HepG2 (cell line): Measurements from ENCODE around the gene CAPN13.

ENCODE experiments used
- ATM ChIP-seq: fragments of 450-650 bp; IDR thresholded peaks from 2 replicates; pipeline ENCODE4 v1.7.1; 2017; ENCODE audit warnings: mild to moderate bottlenecking, borderline replicate concordance
- CBX1 ChIP-seq: IDR thresholded peaks from one replicate; pipeline ENCODE4 v1.6.1; 2016; ENCODE audit warnings: antibody characterized with exemption, low read depth
- TBX2 ChIP-seq: sonication (generic); formaldehyde crosslinking; IDR thresholded peaks from 2 replicates; pipeline ENCODE4 v1.5.0; 2020; ENCODE audit warnings: missing genetic modification reagents, mild to moderate bottlenecking, borderline replicate concordance
- TP53 ChIP-seq: sonication (generic); formaldehyde crosslinking; conservative IDR thresholded peaks from 2 replicates; pipeline ENCODE4 v1.4.0; 2020; ENCODE audit warnings: missing genetic modification reagents
- ZNF121 ChIP-seq: sonication (generic); formaldehyde crosslinking; IDR thresholded peaks from 2 replicates; pipeline ENCODE4 v1.5.0; 2020; ENCODE audit warnings: mild to moderate bottlenecking, missing genetic modification reagents
- ZZZ3 ChIP-seq: sonication (generic); formaldehyde crosslinking; IDR thresholded peaks from 2 replicates; pipeline ENCODE4 v1.4.0; 2020; ENCODE audit warnings: missing genetic modification reagents, mild to moderate bottlenecking, borderline replicate concordance
- TF ChIP-seq, protein P1 (sequence below): sonication (generic); formaldehyde crosslinking; IDR thresholded peaks from 2 replicates; pipeline ENCODE4 v1.5.0; 2020; ENCODE audit warnings: mild to moderate bottlenecking, missing genetic modification reagents, moderate library complexity
- TF ChIP-seq, protein P2 (sequence below), 2 experiments: IDR thresholded peaks; 2 replicates each; pipeline ENCODE4 v1.6.1; 2011 to 2012; ENCODE audit warnings: low read length in 2 of 2, borderline replicate concordance in 1 of 2, low read depth in 1 of 2, mild to moderate bottlenecking in 1 of 2, moderate library complexity in 1 of 2
- TF ChIP-seq, protein P3 (sequence below): sonication (generic); formaldehyde crosslinking; IDR thresholded peaks from 2 replicates; pipeline ENCODE4 v1.4.0; 2020; ENCODE audit warnings: missing genetic modification reagents, mild to moderate bottlenecking, borderline replicate concordance

- TF ChIP-seq TP53 (CRISPR knock-in tag) (no peak), TBX2 (CRISPR knock-in tag) (no peak), ZNF121 (no peak), ATM (no peak), CBX1 (no peak), ZZZ3 (CRISPR knock-in tag) (no peak)
- TF ChIP-seq, protein P1, sequence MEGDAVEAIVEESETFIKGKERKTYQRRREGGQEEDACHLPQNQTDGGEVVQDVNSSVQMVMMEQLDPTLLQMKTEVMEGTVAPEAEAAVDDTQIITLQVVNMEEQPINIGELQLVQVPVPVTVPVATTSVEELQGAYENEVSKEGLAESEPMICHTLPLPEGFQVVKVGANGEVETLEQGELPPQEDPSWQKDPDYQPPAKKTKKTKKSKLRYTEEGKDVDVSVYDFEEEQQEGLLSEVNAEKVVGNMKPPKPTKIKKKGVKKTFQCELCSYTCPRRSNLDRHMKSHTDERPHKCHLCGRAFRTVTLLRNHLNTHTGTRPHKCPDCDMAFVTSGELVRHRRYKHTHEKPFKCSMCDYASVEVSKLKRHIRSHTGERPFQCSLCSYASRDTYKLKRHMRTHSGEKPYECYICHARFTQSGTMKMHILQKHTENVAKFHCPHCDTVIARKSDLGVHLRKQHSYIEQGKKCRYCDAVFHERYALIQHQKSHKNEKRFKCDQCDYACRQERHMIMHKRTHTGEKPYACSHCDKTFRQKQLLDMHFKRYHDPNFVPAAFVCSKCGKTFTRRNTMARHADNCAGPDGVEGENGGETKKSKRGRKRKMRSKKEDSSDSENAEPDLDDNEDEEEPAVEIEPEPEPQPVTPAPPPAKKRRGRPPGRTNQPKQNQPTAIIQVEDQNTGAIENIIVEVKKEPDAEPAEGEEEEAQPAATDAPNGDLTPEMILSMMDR = no peak
- TF ChIP-seq, protein P2, sequence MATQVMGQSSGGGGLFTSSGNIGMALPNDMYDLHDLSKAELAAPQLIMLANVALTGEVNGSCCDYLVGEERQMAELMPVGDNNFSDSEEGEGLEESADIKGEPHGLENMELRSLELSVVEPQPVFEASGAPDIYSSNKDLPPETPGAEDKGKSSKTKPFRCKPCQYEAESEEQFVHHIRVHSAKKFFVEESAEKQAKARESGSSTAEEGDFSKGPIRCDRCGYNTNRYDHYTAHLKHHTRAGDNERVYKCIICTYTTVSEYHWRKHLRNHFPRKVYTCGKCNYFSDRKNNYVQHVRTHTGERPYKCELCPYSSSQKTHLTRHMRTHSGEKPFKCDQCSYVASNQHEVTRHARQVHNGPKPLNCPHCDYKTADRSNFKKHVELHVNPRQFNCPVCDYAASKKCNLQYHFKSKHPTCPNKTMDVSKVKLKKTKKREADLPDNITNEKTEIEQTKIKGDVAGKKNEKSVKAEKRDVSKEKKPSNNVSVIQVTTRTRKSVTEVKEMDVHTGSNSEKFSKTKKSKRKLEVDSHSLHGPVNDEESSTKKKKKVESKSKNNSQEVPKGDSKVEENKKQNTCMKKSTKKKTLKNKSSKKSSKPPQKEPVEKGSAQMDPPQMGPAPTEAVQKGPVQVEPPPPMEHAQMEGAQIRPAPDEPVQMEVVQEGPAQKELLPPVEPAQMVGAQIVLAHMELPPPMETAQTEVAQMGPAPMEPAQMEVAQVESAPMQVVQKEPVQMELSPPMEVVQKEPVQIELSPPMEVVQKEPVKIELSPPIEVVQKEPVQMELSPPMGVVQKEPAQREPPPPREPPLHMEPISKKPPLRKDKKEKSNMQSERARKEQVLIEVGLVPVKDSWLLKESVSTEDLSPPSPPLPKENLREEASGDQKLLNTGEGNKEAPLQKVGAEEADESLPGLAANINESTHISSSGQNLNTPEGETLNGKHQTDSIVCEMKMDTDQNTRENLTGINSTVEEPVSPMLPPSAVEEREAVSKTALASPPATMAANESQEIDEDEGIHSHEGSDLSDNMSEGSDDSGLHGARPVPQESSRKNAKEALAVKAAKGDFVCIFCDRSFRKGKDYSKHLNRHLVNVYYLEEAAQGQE (IDR thresholded peaks at IDR 0.05; ENCODE audit: borderline replicate concordance in 1 of 2, low read depth in 1 of 2, low read length in 2 of 2) = no peak
- TF ChIP-seq, protein P3, sequence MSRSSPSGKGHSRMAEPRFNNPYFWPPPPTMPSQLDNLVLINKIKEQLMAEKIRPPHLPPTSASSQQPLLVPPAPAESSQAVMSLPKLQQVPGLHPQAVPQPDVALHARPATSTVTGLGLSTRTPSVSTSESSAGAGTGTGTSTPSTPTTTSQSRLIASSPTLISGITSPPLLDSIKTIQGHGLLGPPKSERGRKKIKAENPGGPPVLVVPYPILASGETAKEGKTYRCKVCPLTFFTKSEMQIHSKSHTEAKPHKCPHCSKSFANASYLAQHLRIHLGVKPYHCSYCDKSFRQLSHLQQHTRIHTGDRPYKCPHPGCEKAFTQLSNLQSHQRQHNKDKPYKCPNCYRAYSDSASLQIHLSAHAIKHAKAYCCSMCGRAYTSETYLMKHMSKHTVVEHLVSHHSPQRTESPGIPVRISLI (CRISPR knock-in tag) = no peak
Observed at GRCh38 chr2:30707304-30707903, 99.8 kb downstream of the CAPN13 start.
